Measurements from ENCODE around the gene NELL1. TPM values are rescaled to one million over a fixed set of nuclear protein-coding genes. Genes with fewer than 3 reads are reported as not detected.

Gene NELL1
- total and polyA plus RNA-seq, 12 donors, result 0.11 to 0.39 (median 0.24) TPM; not detected in 9

GRCh38 chr11:21148376-21148775, 479.0 kb downstream of the NELL1 start:
- Histone ChIP-seq H3K9me3 (replicated peaks in 1 of 3) (no peaks in the 10 kb centered on the region), H3K4me3 (no peak overlapping the region), H3K27ac (no peak overlapping the region), H3K4me1 (replicated peaks in 1 of 2) (no peaks in the 10 kb centered on the region), H3K27me3 (no peaks in the 10 kb centered on the region), H3K36me3 (replicated peaks in 1 of 2) (no peaks in the 10 kb centered on the region)
- DNase-seq, result no peak
- intact Hi-C loops (cut with DNase I), result no loop called here
- 57 to 64% (median 59%) methylated on average over 3 of the region's 3 CpGs for WGBS, 4 donors
- no peak for TF ChIP-seq POLR2A (IDR thresholded peaks at IDR 0.05)
- TF ChIP-seq CTCF (IDR thresholded peaks at IDR 0.05), result no peak

- H3K27ac ChIP-seq, result no peak overlapping the region
- H3K36me3 ChIP-seq (replicated peaks in 1 of 2), result no peaks in the 10 kb centered on the region
- TF ChIP-seq CTCF (IDR thresholded peaks at IDR 0.05) (no peak), POLR2A (IDR thresholded peaks at IDR 0.05) (no peak)
- H3K4me3 ChIP-seq, result no peak overlapping the region
- WGBS, 4 donors, result 64 to 68% (median 65%) methylated on average over 3 of the region's 3 CpGs
- DNase-seq, result no peak
- intact Hi-C loops (cut with DNase I), result no loop called here
- no peaks in the 10 kb centered on the region for H3K4me1 ChIP-seq (replicated peaks in 1 of 2)
- H3K9me3 ChIP-seq (replicated peaks in 1 of 3), result no peaks in the 10 kb centered on the region
- no peaks in the 10 kb centered on the region for H3K27me3 ChIP-seq
Measured at GRCh38 chr11:21160140-21160539, 490.8 kb downstream of the NELL1 start.

GRCh38 chr11:21169639-21170038, 500.3 kb downstream of the NELL1 start:
- Histone ChIP-seq H3K4me1 (replicated peaks in 1 of 2) (no peaks in the 10 kb centered on the region), H3K27me3 (no peaks in the 10 kb centered on the region), H3K9me3 (replicated peaks in 1 of 3) (no peaks in the 10 kb centered on the region), H3K36me3 (replicated peaks in 1 of 2) (no peaks in the 10 kb centered on the region), H3K4me3 (no peak overlapping the region), H3K27ac (no peak overlapping the region)
- no peak for TF ChIP-seq CTCF (IDR thresholded peaks at IDR 0.05)
- TF ChIP-seq POLR2A (IDR thresholded peaks at IDR 0.05), result no peak
- intact Hi-C loops (cut with DNase I), result no loop called here
- 81 to 83% (median 82%) methylated on average over 6 to 8 of the region's 8 CpGs for WGBS, 4 donors
- no peak for DNase-seq

GRCh38 chr11:21173476-21173875, 504.1 kb downstream of the NELL1 start:
- no peaks in the 10 kb centered on the region for H3K4me1 ChIP-seq (replicated peaks in 1 of 2)
- no peak overlapping the region for H3K27ac ChIP-seq
- TF ChIP-seq CTCF (IDR thresholded peaks at IDR 0.05), result no peak
- no peak for TF ChIP-seq POLR2A (IDR thresholded peaks at IDR 0.05)
- no peak overlapping the region for H3K4me3 ChIP-seq
- H3K27me3 ChIP-seq, result no peaks in the 10 kb centered on the region
- intact Hi-C loops (cut with DNase I), result no loop called here
- H3K9me3 ChIP-seq (replicated peaks in 1 of 3), result no peaks in the 10 kb centered on the region
- no peaks in the 10 kb centered on the region for H3K36me3 ChIP-seq (replicated peaks in 1 of 2)
- DNase-seq, result no peak

All from adrenal gland (tissue), 12 donors.